ENCODE data around the gene USP14.

Gene USP14

GRCh38 chr18:231563-231962, 73.2 kb downstream of the USP14 start:
- DNase-seq: no peak

- DNase-seq: no peak
These were observed 81.8 kb downstream of the USP14 start for GRCh38 chr18:240175-240574.

- no peak for DNase-seq
These were observed 87.0 kb downstream of the USP14 start for GRCh38 chr18:245282-245847.

- DNase-seq: no peak
These were observed 89.7 kb downstream of the USP14 start for GRCh38 chr18:248053-248452.

- DNase-seq: no peak
These were observed 92.3 kb downstream of the USP14 start for GRCh38 chr18:250685-251084.

GRCh38 chr18:251572-251971, 93.2 kb downstream of the USP14 start:
- DNase-seq: no peak

GRCh38 chr18:253121-253520, 94.8 kb downstream of the USP14 start:
- DNase-seq: no peak

- DNase-seq: no peak
These were observed 96.8 kb downstream of the USP14 start for GRCh38 chr18:255171-255570.

GRCh38 chr18:260547-260946, 102.2 kb downstream of the USP14 start:
- no peak for DNase-seq

- DNase-seq: no peak
These were observed 103.2 kb downstream of the USP14 start for GRCh38 chr18:261398-262073.
